NCI-H2196 (cell line): ENCODE data around the gene IL1B.

Experiments
- DNase-seq: peaks from one replicate; lab custom pipeline; 2025; ENCODE audit not compliant: unreplicated experiment; lab: John Stamatoyannopoulos, UW

IL1B gene

DNA sequence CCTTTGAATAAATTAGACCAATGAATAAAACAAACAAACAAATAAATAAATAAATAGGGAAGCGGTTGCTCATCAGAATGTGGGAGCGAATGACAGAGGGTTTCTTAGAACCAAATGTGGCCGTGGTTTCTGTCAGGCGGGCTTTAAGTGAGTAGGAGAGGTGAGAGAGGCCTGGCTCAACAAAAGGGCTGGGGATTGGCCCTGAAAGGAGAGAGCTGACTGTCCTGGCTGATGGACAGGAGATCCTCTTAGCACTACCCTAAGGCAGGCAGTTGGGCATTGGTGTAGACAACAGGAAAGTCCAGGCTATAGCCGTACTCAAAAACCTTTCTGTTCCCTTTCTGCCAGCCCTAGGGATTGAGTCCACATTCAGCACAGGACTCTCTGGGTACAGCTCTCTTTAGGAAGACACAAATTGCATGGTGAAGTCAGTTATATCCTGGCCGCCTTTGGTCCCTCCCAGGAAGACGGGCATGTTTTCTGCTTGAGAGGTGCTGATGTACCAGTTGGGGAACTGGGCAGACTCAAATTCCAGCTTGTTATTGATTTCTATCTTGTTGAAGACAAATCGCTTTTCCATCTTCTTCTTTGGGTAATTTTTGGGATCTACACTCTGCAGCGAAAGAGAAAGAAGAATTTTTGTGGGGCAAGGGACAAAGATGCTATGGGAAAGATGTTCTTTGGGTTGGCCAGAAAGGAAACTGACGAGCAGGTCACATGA, 6.5 kb downstream of the IL1B start:
- DNase-seq, result no peak

DNA sequence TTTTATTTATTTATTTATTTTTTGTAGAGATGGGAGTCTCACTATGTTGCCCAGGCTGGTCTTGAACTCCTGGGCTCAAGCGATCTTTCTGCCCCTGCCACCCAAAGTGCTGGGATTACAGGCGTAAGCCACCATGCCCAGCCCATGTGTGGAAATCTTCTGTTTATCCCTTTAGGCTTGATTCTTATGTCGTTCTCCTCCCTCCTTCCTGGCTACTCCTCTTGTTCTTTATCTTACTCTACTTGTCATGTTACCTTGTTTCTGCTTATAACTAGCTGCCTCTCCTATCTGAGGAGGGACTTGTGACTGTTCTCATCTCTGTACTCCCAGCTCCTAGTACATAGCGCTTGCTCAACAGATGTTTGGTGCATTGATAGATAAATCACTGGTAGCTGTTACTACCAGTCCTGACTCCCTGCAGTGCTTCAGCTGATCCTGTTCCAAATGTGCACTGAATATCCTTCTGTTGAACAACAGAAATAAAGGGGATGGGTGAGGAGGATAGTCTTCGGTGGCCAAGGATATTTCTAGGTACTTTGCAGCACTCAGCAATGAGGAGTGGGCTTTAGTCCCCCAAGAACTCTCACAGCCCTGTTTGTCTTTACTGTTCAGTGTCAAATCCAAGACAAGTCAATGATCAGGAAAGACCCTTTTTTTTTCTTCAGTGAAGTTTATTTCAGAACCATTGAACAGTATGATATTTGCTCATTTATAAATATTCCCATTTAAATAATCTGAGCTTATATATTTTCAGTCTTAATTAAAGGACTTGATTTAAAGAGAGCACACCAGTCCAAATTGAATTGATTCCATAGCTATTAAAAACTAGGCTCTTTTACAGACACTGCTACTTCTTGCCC, 7.2 kb downstream of the IL1B start:
- DNase-seq, result no peak

DNA sequence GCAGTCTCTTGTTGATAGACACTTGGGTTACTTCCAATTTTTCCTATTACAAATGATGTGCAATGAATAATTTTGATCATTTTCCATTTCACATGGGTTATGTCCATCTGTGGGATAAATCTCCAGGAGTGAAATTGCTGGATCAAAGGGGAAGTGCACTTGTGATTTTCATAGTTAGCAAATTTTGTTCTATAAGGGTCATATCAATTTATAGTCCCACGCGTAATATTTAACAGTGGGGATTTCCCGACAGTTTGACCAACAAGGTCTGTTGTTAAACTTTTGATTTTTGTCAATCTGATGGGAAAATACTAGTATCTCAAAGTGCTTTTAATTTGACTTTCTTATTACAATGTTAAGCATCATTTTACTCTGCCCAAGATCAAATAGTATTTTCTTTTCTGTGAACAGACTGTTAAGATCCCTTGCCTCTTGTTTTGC, 8.3 kb downstream of the IL1B start:
- no peak for DNase-seq

- DNase-seq, result no peak
Measured at GRCh38 chr2:112827604-112828185, 8.9 kb downstream of the IL1B start.

GRCh38 chr2:112827009-112827408, 9.6 kb downstream of the IL1B start:
- no peak for DNase-seq

DNA sequence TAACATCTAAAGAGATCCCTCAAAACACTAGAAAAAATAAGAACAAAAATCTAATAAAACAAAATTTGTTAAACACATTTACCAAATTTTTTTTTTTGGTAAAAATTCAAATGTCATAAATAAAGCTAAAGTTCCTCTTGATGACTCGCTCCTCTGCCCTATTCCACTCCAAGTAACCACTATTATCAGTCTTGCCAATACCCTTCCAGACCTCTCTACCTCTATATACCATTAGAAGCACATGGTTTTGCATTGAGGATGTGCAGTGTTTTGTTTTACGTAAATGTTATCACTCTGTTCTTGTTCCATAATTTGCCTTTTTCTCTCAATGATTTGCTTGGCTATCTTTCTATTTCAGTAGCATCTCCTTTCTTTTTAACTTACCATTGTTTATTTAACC, 10.9 kb downstream of the IL1B start:
- no peak for DNase-seq

GRCh38 chr2:112824694-112825085, 11.9 kb downstream of the IL1B start:
- DNase-seq, result no peak

GRCh38 chr2:112821682-112822081, 14.9 kb downstream of the IL1B start:
- no peak for DNase-seq

GRCh38 chr2:112821142-112821541, 15.4 kb downstream of the IL1B start:
- DNase-seq, result no peak

GRCh38 chr2:112820343-112820742, 16.2 kb downstream of the IL1B start:
- DNase-seq, result no peak

DNA sequence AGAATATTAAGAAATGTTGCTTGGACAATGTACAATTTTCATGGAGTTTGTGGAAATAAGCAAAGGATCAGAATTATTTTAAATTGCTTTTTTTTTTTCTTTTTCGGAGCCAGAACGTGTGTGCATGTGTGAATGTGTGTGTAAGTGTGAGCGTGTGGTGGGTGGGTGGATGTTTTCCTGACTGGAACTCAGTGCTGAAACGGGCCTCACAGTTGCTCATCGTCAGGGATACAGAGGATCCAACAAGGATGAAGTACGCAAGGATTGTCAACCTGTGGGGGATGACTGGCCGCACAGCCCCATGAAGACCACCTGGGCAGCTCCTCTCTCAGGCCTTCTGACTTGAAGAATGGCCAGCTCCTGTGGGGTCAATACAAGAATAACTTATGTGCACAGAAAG, 17.5 kb downstream of the IL1B start:
- DNase-seq, result no peak

DNA sequence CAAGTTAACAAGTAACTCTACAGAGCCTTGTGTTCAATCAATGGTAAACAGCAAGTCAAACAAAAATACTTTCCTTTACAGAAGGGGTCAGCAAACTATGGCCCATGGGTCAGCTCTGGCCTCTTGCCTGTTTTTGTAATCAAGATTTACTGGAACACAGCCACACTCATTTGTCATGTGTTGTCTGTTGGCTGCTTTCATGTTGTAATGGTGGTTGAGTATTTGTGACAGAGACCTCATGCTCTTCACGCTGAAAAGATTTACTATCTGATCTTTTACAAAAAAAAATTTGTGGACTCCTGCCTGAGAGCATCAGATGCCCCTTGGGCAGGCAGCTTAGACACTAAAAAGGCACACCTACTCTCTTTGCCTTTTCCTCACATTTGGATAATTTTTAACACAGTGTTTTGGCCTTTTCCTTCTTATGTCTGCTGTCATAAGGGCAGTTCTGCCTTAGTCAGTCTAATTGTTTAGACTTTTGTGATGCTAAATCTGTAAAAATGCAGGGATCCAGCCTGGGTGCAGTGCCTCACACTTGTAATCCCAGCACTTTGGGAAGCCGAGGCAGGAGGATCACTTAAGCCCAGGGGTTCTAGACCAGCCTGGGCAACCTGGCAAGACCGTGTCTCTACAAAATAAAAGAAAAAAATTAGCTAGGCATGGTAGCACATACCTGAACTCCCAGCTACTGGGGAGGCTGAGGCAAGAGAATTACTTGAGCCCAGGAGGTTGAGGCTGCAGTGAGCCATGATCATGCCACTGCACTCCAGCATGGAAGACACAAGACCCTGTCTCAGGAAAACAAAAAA, 18.3 kb downstream of the IL1B start:
- DNase-seq, result no peak

- no peak for DNase-seq
Measured at GRCh38 chr2:112817082-112817689, 19.4 kb downstream of the IL1B start.

GRCh38 chr2:112814278-112814677, 22.3 kb downstream of the IL1B start:
- DNase-seq, result no peak

DNA sequence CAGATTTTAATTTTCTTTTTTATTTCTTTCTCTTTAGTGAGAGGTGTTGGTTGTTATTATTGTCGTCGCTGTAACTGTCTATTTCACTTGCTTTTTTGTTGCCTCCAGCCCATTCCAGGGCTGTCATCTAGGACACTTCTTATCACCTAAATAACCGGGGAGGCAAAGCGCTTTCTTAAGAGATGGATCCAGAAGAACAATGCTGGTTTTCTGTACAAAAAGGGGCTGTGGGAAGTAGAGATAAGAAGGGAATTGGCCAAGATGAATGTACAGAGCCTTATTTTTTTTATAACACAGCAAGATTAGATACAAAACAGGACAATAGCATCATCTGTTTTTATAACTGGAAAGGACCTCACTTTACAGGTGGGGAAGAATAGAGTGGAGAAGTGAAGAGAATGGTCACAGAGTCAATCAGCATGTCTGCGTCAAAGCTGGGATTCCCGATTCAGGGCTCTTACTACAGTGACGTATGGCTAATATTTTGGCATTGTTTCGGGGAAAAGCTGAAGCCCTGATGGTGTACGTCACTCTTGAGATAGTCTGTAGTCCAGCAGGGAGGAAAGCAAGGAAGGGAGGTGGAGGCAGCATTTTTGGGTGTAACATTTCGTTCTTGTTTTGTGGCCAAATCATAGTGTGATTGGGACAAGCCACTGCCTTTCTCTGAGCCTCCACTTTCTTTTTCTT, 23.2 kb downstream of the IL1B start:
- DNase-seq, result no peak

- no peak for DNase-seq
Measured at GRCh38 chr2:112812318-112813267, 24.0 kb downstream of the IL1B start.

DNA sequence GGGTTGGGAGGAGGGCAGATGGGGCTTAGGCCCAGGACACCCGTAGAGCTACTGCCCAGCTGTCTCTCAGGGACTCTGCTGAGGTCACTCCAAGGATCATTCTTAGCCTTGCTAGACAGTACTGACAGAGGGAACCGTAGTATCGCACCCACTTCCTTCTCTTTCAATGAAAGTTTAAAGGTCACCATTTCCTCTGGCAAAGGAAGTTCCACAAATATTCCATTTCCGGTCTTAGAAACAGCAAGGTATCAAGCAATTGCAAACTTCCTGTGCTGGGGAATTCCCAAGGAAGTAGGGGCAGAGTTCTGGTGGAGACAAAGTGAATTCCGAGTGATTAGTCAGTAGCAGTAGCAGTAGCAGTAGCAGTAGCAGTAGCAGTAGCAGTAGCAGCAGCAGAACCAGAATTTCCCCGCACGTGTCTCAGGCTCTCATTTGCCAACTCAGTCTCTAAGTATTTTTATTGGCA, 24.7 kb downstream of the IL1B start:
- DNase-seq, result no peak

- DNase-seq, result no peak
Measured at GRCh38 chr2:112811276-112811831, 25.2 kb downstream of the IL1B start.

DNA sequence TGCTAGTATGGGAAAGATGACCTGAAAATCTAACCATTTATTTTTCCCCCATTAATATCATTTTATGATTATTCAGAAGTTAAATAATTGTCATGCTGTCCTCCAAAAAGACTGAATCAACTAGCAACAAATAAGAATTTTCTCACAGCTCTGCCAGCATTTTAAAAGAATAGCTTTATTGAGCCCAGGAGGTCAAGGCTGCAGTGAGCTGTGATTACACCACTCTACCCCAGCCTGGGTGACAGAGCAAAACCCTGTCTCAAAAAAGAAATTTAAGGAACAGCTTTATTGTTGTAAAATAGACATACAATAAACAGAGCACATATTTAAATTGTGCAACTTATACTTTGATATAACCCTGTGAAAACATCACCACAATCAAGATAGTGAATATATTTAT, 27.5 kb downstream of the IL1B start:
- DNase-seq, result no peak
